HEK293T (cell line): ENCODE data around the gene TECR.

Source experiments
- FOXK2 ChIP-seq: fragments of 450-650 bp; IDR thresholded peaks from 2 replicates; pipeline ENCODE4 v1.6.1; 2016; ENCODE audit warnings: mild to moderate bottlenecking
- HDGF ChIP-seq: fragments of 450-650 bp; IDR thresholded peaks from 2 replicates; pipeline ENCODE4 v1.6.1; 2017; ENCODE audit warnings: antibody characterized with exemption, borderline replicate concordance
- SP1 ChIP-seq: fragments of 450-650 bp; IDR thresholded peaks from 2 replicates; pipeline ENCODE4 v1.6.1; 2017
- TARDBP ChIP-seq: fragments of 450-650 bp; IDR thresholded peaks from 2 replicates; pipeline ENCODE4 v1.6.1; 2016
- TF ChIP-seq, protein P1 (sequence below): fragments of 450-650 bp; IDR thresholded peaks from 2 replicates; pipeline ENCODE4 v1.6.1; 2016

DNA sequence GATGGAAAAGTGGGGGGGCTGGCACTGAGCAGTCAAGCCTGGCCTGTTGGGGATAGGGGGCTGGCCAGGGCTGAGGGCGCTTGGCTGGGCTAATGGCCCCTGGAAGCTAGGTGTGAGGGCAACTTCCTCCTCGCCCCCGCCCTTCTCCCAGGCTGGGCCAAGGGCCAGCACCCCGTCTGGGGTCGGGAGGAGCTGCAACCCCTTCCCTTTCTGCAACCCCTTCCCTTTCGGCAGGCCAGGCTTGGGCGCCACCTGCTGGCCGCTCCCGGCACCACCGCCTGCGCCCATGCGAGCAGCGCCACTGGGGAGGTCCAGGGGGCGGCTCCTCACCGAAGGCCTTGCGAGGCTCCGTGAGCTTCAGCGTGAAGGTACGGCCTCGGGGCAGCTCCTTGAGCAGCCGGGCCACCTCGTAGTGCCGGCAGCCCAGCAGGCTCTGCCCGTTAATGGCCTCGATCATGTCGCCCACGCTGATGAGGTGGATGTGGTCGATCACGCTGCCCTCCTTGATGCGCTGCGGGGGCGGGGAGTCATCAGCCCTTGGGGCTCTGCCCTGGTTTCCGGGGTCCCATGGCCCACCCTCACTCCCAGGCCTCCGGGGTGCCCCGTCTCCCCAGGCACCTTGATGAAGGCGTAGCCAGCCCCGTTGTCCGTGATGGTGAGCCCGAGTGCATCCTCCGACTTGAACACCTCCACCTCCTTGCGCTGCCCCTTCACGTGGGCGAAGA lies 49.3 kb upstream of the TECR start:
- TF ChIP-seq SP1 (no peak), TARDBP (no peak), FOXK2 (no peak), HDGF (no peak)
- TF ChIP-seq, protein P1, sequence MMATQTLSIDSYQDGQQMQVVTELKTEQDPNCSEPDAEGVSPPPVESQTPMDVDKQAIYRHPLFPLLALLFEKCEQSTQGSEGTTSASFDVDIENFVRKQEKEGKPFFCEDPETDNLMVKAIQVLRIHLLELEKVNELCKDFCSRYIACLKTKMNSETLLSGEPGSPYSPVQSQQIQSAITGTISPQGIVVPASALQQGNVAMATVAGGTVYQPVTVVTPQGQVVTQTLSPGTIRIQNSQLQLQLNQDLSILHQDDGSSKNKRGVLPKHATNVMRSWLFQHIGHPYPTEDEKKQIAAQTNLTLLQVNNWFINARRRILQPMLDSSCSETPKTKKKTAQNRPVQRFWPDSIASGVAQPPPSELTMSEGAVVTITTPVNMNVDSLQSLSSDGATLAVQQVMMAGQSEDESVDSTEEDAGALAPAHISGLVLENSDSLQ, result no peak
